GM18868 (cell line): ENCODE data around the gene FAHD2B.
"Not testable (repeated sequence)": the region's sequence is repeated elsewhere in the genome, so short reads cannot be mapped to it uniquely, and the experiment has no call there.

ENCODE experiments used
- ATAC-seq: cut with Tn5 transposase; IDR thresholded peaks from one replicate; pipeline ENCODE4 v1.9.1; 2021; ENCODE audit warnings: mild to moderate bottlenecking, moderate library complexity; ENCODE audit not compliant: unreplicated experiment

Gene FAHD2B

DNA sequence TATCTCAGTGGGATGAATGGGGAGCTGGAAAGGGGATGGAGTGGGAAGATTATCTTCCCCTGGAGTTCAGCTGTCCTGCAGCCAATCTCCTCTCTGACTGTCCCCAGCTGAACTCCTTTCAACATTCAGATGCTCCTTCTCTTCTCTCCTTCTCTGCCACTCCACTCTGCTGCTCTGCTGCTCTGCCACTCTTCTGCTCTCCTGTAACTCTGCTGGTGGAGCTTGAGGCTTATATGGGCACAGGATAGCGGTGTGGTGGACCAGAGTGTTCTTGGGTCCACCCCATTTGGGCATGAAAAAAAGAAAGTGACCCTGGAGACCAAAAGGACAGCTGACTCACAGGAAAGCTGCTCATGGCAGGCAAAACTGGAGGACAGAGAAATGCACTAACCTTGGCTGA is 26.6 kb downstream of the FAHD2B start:
- no peak for ATAC-seq

DNA sequence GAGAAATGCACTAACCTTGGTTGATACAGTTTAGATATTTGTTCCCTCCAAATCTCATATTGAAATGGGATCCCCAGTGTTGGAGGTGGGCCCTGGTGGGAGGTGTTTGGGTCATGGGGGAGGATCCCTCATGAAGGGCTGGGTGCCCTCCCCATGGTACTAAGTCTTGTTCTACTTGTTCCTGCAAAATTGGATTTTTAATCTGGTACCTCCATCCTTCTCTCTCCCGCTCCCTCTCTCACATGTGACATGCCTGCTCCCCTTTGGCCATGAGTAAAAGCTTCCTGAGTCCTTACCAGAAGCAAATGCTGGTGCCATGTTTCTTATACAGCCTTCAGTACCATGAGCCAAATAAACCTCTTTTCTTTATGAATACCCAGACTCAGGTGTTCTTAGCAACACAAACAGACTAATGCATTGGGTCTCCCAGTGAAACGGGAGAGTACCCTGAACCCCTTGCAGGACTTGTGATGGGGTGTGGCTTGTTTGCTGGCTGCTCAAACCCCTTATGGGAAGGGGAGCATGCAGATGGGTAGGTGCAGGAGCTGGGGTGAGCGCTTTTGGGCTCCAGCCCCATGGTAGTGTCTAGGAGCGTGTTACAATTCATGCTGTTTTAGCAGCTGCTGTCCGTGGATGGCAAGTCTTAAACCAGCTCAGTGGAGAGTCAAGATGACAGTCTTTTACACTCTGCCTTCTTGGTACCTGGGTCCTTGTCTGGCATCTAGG is 27.2 kb downstream of the FAHD2B start:
- ATAC-seq = no peak

DNA sequence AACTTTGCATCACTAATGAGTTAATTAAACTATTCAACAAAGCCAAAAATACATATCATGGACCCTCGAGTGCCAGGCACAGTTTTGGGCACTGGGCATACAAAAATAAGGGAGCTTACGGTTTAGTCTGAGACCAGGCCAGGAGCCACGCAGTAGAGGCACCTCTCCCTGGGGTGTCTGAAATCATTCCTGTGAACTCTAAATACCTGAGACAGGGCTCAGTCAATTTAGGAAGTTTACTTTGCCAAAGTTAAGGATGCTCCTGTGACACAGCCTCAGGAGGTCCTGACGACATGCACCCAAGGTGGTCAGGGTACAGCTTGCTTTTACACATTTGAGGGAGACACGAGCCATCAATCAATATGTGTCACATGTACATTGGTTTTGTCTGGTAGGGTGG is 28.7 kb downstream of the FAHD2B start:
- ATAC-seq = not testable (repeated sequence)

DNA sequence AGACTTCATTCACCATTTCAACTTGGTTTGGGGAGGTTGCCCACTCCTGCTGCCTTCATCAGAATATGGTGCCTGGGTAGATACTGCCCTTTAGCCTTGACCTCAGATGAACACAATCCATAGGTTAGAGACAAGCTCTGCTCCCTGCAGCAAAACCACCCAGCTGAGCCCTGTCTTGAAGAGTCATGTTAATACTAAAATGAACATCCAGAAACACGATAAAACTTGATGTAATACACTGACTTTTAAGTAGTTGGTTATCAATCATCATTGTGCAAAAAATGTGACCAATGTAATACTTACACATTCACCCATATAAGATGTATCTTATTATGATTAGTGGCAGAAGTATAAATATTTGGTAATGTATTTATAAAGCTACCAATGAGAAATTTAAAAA is 32.7 kb downstream of the FAHD2B start:
- ATAC-seq = not testable (repeated sequence)

DNA sequence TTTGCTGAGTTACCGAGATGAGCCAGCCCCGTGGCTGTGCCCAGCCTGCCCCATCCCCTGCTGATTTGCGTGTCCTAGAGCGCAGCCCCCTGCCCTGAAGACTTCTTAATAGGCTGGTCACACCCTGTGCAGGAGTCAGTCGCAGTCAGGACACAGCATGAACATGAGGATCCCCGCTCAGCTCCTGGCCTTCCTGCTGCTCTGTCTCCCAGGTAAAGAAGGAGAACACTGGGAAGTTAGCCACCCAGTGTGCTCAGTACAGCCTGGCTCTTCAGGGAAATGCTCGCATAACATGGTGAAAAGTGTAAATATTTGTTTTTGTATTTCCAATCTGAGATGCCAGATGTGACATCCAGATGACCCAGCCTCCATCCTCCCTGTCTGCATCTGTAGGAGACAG is 34.9 kb downstream of the FAHD2B start:
- not testable (repeated sequence) for ATAC-seq

DNA sequence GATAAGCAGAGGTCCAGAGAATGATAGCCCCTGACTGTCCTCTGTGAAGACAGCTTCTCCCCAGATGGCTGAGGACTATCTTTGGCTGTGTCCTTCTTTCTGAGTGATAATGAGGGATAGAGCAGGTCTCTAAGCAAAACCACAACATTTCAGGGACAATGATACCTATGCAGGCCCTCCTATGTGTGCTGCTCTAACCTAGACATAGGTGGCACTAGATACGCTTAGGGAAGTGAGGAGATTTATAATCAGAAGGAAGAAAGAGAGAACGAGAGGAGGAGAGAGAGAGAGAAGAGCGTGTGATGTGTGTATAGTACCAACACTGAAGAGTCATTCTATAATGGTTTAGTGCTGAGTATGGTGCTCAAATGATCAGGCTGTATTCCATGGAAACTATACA is 38.5 kb downstream of the FAHD2B start:
- ATAC-seq = not testable (repeated sequence)

DNA sequence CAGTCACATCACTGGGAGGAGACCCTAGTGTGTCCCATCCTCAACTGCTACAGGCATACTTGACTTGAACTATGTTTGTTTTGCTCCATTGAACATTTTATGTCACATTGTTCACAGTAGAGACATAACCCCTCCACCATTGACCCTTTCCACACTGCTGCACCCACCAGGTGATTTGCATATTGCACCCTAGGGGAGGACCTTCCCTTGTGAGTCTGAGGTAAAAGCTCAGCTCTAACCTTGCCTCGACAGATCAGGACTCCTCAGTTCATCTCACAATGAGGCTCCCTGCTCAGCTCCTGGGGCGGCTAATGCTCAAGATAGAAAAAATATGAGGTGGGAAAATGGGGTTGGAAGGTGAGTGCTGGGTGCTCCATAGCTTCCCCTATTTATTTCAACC is 44.6 kb downstream of the FAHD2B start:
- not testable (repeated sequence) for ATAC-seq

DNA sequence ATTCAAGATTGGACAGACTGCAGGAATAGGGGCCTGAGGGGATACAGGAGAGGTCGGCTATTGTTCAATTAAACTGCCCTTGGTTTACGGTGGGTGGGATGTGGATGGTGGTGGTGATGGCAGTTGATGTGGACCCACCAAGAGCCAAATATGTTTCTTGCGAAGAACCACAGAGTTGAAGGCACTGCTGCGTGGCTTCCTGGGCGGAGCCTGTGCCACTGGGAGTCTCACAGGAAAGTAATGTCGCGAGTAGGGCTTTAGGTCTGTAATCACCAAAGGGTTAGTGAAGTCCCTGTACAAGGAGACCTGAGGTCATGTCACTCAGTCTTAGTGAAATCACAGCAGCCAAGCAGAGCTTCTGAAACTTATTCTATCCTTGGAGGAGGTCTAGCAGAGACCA is 46.2 kb downstream of the FAHD2B start:
- ATAC-seq = not testable (repeated sequence)

DNA sequence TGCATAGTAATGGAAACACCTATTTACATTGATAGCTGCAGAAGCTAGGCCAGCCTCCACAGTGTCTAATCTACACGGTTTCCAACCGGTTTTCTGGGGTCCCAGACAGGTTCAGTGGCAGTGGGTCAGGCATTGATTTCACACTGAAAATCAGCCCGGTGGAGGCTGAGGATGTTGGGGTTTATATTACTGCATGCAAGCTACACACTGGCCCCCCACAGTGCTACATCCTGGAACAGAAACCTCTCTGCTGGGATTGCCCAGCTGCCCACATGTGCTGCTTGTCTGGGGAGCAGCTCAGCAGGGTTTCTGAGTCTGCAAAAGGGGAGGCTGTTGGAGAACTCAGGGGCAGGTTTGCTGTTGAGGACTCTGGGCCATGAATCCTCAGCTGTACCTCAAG is 48.0 kb downstream of the FAHD2B start:
- ATAC-seq = not testable (repeated sequence)

DNA sequence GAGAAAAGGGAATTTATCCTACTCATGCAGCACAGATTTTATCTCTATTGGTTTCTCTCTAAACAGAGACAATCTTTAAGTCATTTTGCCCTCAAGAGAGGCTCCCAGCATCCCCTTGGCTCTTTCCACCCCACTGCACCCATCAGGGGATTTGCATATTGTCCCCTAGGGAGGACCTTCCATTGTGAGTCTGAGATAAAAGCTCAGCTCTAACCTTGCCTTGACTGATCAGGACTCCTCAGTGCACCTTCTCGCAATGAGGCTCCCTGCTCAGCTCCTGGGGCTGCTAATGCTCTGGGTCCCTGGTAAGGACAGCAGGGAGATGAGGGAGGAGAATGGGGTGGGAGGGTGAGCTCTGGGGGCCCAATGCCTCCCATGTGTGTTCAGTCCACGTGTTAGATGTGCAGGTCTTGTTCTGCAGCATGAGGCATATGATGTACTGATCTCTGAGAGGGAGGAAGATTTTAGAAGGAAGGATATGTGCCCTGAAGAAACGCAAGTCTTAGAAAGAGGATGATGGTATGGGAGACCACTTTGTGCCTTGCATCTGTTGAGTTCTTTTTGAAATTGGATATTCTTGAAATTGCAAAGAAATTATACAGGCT is 48.7 kb downstream of the FAHD2B start:
- not testable (repeated sequence) for ATAC-seq
